ENCODE measurements around the gene NUP37. TPM values are rescaled to one million over a fixed set of nuclear protein-coding genes. Genes with fewer than 3 reads are reported as not detected.

Gene NUP37
- total and polyA plus RNA-seq, 4 donors = 14.0 to 23.3 (median 19.5) TPM

DNA sequence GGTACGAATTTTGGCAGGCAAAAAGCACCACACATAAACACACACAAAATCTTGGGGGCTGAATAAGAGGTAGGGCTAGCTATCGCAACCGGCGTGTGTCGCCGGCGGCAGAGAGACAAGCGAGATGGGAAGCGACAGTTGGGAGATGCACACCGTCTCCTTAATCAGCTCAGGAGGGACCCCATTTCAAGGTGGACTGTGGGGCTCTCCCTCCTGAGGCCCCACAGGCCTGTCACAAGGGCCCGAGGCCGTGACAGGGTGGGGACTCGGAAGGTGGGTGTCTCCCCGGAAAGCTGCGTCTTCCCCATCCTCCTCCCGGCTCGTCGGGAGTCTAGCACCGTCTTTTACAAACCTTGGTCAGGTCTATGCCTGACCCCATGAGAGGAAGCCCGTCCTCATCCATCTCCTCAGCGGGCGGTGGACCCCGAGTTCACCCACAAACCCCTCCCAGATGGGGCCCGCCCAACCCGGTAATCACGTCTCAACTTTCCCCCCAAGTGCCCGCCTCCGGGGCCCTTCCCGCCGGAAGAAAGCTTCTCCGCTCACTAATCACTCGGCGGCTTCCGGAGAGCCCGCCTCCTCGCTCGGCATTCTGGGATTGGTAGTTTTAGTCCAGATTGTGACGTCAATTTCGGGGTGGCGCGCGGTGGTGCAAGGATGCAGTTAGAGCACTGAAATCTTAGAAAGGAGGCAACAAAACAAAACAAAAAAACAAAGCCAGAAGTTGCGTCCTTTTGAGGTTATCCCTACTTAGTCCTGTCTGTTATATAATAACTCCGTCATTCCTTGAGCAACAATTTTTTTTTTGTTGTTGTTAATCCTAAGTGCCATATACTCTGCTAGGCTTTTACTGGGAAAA lies 58.1 kb downstream of the NUP37 start, which contains the start of gene WASHC3:
WASHC3 (minus strand) TSS at position 432 of the 859 bp plus-strand sequence; CDS start at position 403, 29 bp downstream.
- Histone ChIP-seq H3K4me1 (ENCODE audit: control insufficient read depth in 5 of 5, insufficient read depth in 5 of 5, low read length in 5 of 5) (peaks cover 0 to 4% (median 0%) of the 10 kb centered on the region in 5 donors), H3K27ac (ENCODE audit: low read depth in 1 of 2, low read length in 1 of 2) (peak within 1 kb of the TSS; percentile 78 to 92), H3K9ac (ENCODE audit: insufficient read depth in 1 of 2, low read length in 2 of 2) (peak within 1 kb of the TSS; percentile 85 to 92), H3K9me3 (ENCODE audit: control insufficient read depth in 4 of 4, insufficient read depth in 3 of 4, low read length in 3 of 4) (no peaks in the 10 kb centered on the region), H3K27me3 (ENCODE audit: control insufficient read depth in 3 of 3, insufficient read depth in 3 of 3, low read length in 2 of 3) (no peaks in the 10 kb centered on the region), H3K36me3 (ENCODE audit: control insufficient read depth in 4 of 4, insufficient read depth in 4 of 4, low read length in 4 of 4) (peaks cover 0 to 4% (median 0%) of the 10 kb centered on the region in 4 donors), H3K4me3 (peak within 1 kb of the TSS; percentile 66)
- 2% methylated on average over 43 to 44 of the region's 44 CpGs for WGBS, 2 donors
- peak; percentile 98 for ATAC-seq (ENCODE audit: insufficient read depth, low FRiP score)
- DNase-seq = peak; percentile 97 to 98 (median 98)
- TF ChIP-seq, protein P1, sequence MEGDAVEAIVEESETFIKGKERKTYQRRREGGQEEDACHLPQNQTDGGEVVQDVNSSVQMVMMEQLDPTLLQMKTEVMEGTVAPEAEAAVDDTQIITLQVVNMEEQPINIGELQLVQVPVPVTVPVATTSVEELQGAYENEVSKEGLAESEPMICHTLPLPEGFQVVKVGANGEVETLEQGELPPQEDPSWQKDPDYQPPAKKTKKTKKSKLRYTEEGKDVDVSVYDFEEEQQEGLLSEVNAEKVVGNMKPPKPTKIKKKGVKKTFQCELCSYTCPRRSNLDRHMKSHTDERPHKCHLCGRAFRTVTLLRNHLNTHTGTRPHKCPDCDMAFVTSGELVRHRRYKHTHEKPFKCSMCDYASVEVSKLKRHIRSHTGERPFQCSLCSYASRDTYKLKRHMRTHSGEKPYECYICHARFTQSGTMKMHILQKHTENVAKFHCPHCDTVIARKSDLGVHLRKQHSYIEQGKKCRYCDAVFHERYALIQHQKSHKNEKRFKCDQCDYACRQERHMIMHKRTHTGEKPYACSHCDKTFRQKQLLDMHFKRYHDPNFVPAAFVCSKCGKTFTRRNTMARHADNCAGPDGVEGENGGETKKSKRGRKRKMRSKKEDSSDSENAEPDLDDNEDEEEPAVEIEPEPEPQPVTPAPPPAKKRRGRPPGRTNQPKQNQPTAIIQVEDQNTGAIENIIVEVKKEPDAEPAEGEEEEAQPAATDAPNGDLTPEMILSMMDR (IDR thresholded peaks at IDR 0.05; ENCODE audit: control extremely low read depth, extremely low read depth) = no peak

DNA sequence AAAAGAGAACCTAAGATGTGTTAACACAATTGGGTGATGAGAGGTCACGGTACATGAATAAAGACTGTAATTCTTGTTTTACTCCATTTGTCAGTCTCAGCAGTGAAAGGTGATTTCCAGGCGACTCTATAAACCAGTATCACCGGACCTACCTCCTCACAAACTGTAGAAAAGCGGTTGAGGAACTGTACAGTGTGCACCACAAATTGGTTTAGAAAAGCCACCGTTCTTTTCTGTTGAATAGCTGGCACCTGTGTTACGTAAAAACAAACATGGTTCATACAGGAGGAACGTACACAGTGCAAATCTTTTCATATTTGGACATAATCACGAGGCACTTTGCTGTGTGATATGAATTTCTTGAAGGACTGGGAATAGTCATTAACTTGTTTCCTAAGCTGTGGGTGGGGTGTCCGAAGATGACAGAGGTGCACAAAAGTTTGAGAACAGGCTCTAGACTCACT lies 58.8 kb downstream of the NUP37 start:
- Histone ChIP-seq H3K27ac (ENCODE audit: low read depth in 1 of 2, low read length in 1 of 2) (peak overlapping the region; percentile 78 to 92), H3K4me1 (ENCODE audit: control insufficient read depth in 5 of 5, insufficient read depth in 5 of 5, low read length in 5 of 5) (peaks cover 0 to 4% (median 0%) of the 10 kb centered on the region in 5 donors), H3K9ac (ENCODE audit: insufficient read depth in 1 of 2, low read length in 2 of 2) (peak overlapping the region; percentile 85 to 92), H3K4me3 (peak overlapping the region; percentile 66), H3K27me3 (ENCODE audit: control insufficient read depth in 3 of 3, insufficient read depth in 3 of 3, low read length in 2 of 3) (no peaks in the 10 kb centered on the region), H3K36me3 (ENCODE audit: control insufficient read depth in 4 of 4, insufficient read depth in 4 of 4, low read length in 4 of 4) (peaks cover 0 to 6% (median 0%) of the 10 kb centered on the region in 4 donors), H3K9me3 (ENCODE audit: control insufficient read depth in 4 of 4, insufficient read depth in 3 of 4, low read length in 3 of 4) (no peaks in the 10 kb centered on the region)
- ATAC-seq (ENCODE audit: insufficient read depth, low FRiP score) (peak; percentile 5), DNase-seq (peak in 2 of 3 donors; percentile 16 to 53)
- TF ChIP-seq, protein P1 (IDR thresholded peaks at IDR 0.05; ENCODE audit: control extremely low read depth, extremely low read depth) = no peak
- WGBS, 2 donors = 15 to 20% methylated on average over 9 of the region's 9 CpGs

DNA sequence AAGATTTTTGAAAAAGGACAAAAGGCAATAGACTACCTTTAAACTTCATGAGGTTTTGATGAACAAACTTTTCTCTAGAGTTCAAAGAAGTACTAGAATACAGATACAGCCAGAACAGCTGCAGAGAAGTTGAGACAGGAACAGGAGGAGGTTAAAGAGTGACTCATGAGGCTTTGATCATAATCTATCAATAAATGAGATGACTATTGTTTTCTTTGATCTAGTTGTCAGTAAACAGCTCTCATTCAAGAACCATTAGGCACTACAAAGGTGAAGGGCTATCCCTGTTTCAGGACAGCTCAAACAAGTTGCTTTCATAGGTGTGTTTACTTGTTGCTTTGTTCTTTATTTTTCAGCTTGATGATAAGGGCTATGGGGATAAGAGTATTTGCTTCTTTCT lies 60.6 kb downstream of the NUP37 start:
- ATAC-seq (ENCODE audit: insufficient read depth, low FRiP score) (no peak), DNase-seq (no peak)
- H3K9ac ChIP-seq (ENCODE audit: insufficient read depth in 1 of 2, low read length in 2 of 2) = no peak overlapping the region
- H3K4me3 ChIP-seq = no peak overlapping the region
- TF ChIP-seq, protein P1 (IDR thresholded peaks at IDR 0.05; ENCODE audit: control extremely low read depth, extremely low read depth) = no peak
- no peaks in the 10 kb centered on the region for H3K27me3 ChIP-seq (ENCODE audit: control insufficient read depth in 3 of 3, insufficient read depth in 3 of 3, low read length in 2 of 3)
- H3K27ac ChIP-seq (ENCODE audit: low read depth in 1 of 2, low read length in 1 of 2) = no peak overlapping the region
- H3K9me3 ChIP-seq (ENCODE audit: control insufficient read depth in 4 of 4, insufficient read depth in 3 of 4, low read length in 3 of 4) = no peaks in the 10 kb centered on the region
- H3K4me1 ChIP-seq (ENCODE audit: control insufficient read depth in 5 of 5, insufficient read depth in 5 of 5, low read length in 5 of 5) = peaks cover 0 to 4% (median 0%) of the 10 kb centered on the region in 5 donors
- peaks cover 0 to 9% (median under 1%) of the 10 kb centered on the region in 4 donors for H3K36me3 ChIP-seq (ENCODE audit: control insufficient read depth in 4 of 4, insufficient read depth in 4 of 4, low read length in 4 of 4)
